HG03432 (cell line): ENCODE measurements around the gene NR1D1.

Experiments
- ATAC-seq: cut with Tn5 transposase; IDR thresholded peaks from one replicate; pipeline ENCODE4 v1.9.1; 2021; ENCODE audit warnings: mild to moderate bottlenecking, moderate library complexity; ENCODE audit not compliant: unreplicated experiment

Gene NR1D1

DNA sequence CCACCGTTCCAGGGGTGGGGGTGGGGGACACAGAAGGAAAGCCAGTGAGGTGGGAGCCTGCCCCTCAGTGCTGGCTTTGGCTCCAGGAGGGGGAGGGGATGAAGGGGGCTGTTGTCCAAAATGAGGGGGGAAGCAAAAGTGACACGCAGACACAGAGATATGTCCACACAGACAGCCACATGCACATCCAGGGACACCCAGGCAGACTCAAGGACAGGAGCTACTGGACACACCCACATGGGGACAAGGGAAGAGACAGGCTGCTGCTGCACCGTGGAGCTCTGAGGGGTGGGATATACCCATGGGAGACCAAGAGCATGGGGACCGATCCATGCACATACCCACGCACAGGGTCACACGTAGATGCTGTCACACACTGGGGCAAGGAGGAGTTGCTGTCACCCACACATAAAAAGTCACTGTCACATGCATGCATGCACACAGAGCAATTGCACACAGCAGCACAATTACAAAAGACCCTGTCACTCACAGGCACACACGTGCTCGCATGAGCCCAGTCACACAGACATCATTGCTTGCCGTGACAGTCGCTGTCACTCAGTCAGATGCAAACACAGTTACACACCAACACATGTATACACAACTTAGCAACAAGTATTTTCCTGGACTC lies 36.4 kb downstream of the NR1D1 start:
- ATAC-seq: no peak

DNA sequence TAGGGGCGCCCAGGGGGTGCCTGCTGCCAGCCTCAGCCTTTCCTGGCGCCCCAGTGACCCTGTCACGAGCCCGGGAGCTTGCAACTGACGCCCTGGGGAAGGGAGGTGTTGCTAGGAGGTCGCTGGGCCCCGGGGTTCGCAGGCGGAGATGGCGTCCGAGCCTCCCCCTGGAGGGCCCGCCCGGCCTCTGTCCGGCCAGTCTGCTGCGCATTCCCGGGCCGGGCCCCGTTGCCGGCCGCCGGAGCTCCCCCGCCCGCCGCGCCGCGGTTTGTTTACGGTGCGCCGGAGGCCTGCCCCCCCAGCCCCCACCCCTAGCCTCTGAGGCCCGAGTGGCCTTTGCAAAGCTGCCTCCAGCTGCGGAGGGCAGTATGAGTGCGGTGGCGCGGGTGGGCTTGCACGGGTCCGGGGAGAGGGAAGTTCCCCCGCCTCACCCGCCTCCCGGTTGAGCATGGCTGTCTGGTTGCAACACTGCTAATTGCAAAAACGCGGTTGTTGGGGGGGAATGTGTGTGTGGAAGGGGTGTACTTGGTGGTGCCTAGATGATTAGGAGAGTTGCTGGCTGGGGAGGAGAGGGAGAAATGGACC lies 37.1 kb downstream of the NR1D1 start:
- ATAC-seq: peak; percentile 38

DNA sequence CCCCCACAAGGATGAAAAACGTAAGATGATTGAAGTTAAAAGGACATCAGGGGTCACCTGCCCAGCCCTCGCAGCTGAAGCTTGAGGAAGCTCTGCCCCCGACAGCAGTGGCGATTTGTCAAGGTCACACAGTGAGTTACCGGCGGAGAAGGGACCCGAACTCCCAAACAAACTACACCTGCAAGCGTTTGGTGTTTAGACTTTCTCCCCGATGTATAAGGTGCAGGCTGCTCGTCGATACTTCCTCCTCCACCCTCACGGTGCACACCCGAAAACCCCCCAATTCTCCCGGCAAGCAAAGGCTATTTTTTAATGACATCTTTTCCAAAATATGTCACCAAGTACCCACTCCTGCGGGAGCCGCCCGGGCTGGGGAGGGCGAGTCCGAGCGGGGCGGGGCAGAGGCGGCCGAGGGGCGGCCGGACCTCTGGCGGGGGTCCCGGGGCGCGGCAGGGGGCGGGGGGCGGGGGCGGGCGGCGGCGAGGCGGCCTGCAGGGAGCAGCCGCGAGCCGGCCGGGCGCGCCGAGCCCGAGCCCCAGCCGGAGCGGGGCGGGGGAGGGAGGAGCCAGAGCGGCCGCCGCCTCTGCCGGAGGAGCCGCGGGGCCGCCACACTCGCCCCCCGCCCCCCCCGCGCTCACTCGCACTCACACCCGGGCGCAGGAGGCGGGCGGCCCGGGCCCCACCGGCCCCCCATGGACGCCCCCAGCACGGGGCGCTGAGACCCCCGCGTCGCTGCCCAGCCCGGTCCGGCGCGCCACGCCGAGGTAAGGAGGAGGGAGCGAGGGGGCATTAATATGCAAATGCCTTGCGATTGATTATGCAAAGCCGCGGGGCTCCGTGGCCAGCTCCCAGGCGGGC lies 37.8 kb downstream of the NR1D1 start, which contains the start of gene THRA:
Gene THRA, plus strand, starts transcription at position 637 of the 858 bp plus-strand sequence. CDS start 11,524 bp downstream, outside the sequence.
- ATAC-seq: peak; percentile 77

DNA sequence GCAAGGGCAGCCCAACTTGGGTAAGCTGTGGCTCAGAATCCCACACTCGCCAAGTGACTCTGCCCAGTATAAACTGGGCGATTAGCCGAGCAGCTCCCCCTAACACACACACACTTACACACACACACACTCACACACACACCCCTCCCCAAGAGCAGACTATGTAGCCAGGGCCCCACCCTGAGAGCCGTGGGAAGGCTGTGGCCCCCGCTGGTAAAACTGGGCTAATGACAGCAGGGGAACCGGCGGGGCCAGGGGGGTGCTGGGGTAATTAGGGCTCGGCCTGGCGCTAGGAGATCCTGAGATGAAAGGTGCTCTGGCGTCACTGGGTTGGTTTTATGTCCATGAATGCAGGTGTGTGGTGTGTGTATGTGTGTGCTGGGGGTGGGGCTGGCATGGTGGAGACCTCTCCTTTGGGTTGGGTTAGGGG lies 38.8 kb downstream of the NR1D1 start:
- no peak for ATAC-seq

DNA sequence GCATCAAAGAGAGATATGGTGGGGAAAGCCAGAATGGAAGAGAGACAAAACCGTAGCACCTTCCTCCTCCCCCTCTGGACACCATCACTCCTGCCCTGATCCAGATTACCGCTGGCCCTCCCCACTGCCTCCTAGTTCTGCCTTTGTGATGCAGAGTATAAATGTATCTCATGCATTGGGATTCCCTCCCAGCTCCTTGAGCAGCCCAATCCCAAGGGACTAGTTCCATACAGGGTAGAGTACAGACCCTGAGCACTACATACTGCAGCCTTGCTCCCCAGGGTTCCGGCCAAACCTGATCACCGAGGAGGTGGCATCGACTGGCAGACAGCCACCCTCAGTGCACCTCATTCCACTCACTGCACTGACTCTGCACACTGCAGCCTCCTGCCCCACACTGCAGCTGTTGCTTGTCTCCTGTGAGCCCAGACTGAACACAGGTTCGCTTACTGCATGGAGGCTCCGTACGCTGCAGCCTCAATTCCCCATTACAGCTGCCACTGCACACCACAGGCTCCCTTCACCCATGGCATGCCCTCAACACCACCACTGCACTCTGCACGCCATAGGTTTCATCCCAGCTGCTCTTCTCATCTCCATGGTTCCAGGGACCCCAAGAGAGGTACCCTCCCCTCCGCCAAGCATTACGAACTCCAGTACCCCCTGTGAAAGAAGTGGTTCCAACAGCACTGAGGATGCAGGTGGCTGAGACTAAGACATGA lies 39.3 kb downstream of the NR1D1 start:
- no peak for ATAC-seq

DNA sequence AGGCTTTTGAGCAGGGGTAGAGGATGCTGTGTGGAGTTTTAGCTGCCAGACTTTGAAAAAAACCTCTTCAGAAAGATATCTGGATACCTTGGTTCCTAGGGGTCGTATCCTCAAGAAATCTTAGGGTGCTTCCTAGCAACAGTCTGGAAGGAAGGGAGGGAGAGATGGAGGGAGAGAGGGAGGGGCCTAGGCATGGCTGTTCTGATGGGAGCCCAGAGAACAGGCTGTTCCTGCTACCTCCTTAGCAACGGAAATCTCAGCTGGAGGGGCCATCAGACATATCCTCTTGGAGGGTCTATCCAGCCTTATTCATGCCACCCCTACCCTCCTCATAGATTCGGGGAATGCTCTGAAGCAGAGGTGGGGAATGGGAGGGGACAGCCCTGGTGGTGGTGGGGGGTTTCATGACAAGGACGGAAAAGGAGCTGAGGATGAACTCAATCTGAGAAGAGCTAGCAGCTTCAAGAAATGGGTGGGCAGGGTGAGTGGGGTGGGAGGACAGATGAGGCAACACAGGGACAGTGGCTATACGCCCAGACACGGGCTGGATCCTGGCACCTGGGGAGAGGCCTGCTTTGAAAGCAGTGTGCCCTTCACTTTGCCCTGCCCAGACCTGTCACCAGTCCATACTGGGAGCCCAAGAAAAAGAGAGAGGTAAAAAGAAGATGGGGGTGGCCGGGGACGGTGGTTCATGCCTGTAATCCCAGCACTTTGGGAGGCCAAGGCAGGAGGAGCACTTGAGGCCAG lies 40.5 kb downstream of the NR1D1 start:
- no peak for ATAC-seq

DNA sequence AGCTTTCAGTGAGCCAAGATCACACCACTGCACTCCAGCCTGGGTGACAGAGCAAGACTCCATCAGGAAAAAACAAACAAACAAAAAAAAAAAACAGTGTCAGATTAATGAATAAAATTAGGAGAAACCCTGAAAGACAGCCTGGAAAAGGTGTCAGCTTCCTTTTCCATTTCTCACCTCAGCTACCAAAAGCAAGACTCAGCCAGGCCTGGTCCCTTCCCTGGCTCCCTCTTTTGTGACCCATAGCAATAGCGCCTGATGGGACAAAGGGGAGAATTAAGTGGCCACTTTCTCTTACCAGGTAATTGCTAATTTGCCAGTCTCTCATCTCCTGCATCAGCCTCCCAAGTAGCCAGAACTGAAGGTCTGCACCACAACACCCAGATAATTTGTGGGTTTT lies 41.5 kb downstream of the NR1D1 start:
- ATAC-seq: no peak

DNA sequence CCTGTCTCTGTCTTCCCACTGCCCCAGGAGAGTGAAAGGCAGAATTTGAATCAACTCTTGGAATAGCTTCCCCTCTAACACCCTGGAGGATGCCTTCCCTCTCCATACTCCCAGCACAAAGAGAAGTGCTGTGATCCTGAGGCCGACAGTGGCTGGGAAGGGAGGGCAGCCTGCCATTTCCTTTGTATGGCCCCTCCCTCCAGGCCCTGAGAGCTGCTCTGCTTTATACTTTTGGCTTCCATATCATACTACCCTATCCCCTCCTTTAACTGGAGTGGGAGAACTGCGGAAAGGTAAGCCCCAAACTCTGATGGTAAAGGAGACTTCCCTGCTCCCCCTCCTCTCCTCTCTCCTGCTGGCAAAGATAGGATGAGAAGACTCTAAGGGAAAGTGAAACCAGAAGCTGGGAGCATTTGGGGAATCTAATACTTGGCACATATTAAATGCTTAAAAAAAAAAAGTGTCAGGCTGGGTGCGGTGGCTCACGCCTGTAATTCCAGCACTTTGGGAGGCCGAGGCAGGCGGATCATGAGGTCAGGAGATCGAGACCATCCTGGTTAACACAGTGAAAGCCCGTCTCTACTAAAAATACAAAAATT lies 42.1 kb downstream of the NR1D1 start:
- ATAC-seq: no peak

DNA sequence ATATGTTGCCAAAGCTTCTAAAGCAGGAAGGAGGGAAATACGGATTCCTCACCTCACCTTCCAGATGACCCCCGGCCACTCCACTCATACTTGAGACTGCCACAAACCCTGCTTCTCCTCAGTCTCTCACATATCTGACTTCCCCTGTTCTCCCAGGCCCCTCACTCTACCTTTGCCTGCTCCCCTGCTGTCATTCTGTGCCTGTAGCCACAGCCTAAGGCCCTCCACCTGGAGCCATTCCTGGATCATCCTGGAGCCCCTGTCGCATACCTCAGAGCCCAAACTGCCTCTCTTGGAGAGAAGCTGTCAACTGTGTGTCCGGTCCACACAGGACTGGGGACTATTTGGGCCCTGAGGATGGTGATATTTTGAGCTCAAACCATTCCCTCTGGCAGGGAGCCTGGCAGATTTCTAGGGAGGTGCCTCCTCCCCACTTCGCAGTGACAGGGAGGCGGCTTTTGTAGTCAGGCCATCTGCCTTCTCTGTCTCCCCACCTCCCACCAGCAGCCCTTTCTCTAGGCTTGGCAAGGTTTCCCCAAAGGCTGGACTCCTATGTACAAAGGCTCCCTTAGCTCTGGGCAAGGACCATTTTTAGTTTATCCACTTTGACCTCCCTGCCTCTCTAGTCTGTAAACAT lies 43.9 kb downstream of the NR1D1 start:
- ATAC-seq: no peak
